NCI-H2107 treated with DMSO at 0.1 percent for 48 hours (cell line): Measurements from ENCODE around the gene DUS1L.

Experiments
- DNase-seq: peaks from one replicate; lab custom pipeline; 2025; ENCODE audit not compliant: unreplicated experiment; lab: John Stamatoyannopoulos, UW

The DUS1L gene

DNA sequence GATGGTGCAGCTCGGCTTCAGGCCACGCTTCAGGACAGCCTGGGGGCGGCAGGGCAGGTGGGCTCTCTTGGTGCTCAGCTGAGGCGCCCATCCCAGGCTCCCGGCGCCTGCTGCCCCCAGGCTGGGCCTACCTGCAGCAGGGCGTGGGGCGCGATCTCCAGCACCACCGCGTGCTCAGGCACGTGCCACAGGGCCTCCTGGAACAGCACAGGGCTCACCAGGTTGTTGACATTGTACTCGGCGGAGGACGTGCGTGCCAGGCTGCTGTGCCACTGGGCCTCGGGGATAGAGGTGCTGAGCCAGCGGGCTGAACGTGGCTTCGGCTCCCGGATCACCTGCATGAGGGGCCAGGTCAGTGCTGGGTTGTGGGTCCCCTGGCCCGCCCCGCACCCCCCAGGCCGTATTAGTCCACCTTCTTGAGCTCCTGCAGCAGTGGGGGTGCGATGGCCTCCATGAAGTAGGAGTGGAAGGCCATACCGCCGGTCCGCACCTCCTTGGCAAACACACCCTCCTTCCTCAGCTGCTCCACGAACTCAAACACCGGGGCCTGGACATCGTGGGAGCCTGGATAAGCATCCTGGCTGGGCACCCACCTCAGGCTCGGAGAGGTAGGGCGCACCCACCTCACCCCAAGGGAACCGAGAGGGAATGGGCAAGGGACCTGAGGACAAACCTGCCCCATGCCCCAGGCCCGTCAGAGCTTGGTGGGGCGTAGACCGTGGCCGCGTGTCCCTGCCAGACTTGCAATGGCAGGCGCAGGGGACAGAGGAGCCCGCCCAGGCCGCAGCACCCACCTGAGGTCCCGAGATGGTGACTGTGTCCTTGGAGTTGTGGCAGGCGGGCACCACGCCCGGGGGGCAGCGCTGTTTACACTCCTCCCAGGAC is 23.5 kb upstream of the DUS1L start:
- DNase-seq, result no peak

- DNase-seq, result no peak
Observed at GRCh38 chr17:82087961-82088837, 22.6 kb upstream of the DUS1L start.

- no peak for DNase-seq
Observed at GRCh38 chr17:82086941-82087906, 21.6 kb upstream of the DUS1L start.

DNA sequence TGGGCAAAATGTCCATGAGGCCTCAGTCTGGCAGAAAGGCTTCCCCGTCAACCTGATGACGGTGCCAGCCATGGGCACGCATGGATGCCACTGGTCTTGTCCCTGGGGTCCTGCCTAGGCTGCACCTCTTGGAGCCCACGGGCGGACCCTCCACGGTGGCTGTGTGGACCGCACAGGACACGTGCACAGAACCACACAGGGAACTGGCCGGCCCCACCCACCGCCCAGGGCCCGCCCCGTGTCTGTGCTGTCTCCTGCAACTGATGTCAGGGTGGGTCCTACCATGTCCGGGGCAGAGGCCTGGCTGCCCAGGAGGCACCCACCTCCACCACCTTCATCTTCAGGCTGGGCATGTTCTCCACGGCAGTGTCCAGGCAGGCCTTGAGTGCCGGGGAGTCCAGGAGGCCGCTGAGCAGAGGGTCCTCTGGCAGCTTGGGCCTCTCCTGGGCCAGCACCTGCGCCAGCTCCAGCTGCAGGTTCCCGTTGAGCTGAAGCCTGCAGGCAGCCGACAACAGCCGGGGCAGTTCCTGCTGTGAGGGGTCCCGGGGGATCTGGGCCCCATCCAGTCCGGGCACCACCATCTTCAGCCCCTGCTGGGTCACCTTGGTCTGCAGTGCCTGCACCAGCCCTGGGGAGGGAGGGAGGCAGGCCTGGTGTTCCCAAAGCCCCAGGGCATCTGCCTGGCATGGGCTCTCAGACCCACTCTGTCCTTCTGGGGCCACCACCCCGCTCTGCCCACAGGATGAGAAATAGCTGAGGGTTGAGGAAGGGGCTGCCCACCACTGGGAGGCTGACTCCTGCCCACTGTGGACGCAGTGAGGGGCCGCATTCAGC is 20.5 kb upstream of the DUS1L start:
- no peak for DNase-seq

- no peak for DNase-seq
Observed at GRCh38 chr17:82085031-82085861, 19.6 kb upstream of the DUS1L start.

DNA sequence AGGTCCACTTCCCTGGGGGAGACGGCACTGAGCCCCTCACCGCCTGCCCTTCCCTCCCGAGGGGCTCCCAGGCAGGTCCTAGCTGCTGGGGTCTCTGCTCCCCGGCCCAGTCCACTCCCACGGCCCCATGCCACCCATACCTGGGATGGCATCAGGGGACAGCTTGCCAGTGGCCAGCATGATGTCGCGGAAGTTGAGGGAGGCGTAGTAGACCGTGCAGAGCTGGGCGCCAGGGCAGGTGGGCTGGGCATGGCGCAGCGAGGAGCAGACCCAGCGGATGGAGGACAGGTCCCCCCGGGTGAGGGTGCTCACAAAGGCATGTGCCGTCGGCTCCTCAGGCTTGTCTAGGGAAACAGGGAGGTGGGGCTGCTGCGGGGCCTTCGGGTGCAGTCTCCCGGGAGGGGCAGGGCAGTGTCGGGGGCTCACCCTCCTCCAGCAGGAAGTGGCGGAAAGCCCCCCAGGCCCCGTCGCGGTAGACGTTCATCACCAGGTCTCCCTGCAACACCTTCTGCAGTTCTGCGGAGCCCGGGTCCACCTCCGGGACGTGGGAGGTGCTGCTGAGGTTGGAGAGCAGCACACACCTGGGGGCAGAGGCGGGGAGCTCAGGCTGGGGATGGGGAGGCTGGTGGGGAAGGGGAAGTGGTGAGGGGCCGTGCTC is 18.9 kb upstream of the DUS1L start:
- DNase-seq, result no peak

GRCh38 chr17:82083533-82084359 is 18.1 kb upstream of the DUS1L start:
- DNase-seq, result no peak

DNA sequence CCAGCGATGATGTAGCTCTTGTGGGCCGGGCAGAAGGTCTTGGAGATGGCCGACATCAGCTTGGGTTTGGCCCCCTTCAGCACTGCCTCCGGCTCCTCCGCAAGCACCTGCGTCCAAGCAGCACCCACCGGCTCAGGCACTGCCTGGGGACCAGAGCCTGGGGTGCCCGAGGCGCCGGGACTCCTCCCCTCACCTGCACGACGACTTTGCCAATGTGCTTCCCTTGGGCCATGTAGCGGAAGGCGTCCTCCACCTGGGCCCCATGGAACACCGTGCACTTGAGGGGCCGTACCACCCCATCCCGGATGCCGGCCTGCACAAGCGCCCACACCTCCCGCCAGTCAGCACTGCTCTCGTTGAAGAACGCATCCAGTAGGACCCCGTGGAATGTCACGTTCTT is 17.4 kb upstream of the DUS1L start:
- DNase-seq, result no peak

GRCh38 chr17:82082456-82082855 is 16.9 kb upstream of the DUS1L start:
- DNase-seq, result no peak

DNA sequence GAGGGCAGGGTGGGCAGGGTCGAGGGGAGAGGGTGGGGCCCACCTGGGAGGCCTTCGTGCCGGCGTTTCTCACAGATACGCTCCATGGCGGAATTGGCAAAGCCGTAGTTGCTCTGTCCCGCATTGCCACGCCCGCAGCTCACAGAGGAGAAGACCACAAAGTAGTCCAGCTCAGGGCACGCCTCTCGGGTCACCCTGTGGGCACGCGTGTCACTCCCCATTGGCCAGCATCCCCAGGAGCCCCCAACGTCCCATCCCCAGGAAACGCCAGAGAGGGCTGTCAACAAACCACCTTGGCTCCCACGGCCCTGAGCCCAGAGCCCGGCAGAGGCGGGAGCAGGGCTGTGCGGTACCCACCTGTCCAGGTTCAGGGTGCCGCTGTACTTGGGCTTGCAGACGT is 16.4 kb upstream of the DUS1L start:
- DNase-seq, result no peak

- DNase-seq, result no peak
Observed at GRCh38 chr17:82081546-82081945, 15.9 kb upstream of the DUS1L start.

DNA sequence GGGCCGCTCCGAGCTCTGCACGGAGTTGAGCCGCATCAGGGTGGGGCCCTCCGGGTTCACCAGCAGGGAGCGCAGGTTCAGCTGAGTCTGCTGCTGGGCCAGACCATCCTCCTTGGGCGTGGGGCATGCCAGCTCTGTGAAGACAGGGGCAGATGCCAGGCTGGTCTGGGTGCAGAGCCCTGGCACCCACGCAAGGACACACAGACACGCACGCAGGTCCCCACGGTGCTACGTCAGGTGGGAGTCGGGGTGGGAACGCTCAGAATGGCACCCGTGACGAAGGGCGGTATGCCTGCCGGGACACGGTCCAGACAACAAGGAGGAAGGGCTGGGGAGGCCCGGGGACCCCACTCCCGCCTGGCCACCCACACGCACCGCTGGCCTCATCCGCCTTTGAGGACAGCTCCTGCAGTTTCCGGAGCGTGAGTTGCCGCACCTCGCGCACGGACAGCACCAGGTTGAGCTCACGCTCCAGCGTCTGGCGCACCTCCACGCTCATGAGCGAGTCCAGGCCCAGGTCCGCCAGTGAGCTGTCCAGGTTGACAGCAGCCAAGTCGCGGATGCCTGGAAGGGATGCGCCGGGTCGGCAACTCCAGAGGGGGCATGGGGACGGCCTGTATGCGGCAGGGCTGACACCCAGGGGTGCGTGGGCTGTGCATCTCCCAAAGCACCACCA is 15.3 kb upstream of the DUS1L start:
- DNase-seq, result no peak

GRCh38 chr17:82080048-82080788 is 14.6 kb upstream of the DUS1L start:
- DNase-seq, result no peak

DNA sequence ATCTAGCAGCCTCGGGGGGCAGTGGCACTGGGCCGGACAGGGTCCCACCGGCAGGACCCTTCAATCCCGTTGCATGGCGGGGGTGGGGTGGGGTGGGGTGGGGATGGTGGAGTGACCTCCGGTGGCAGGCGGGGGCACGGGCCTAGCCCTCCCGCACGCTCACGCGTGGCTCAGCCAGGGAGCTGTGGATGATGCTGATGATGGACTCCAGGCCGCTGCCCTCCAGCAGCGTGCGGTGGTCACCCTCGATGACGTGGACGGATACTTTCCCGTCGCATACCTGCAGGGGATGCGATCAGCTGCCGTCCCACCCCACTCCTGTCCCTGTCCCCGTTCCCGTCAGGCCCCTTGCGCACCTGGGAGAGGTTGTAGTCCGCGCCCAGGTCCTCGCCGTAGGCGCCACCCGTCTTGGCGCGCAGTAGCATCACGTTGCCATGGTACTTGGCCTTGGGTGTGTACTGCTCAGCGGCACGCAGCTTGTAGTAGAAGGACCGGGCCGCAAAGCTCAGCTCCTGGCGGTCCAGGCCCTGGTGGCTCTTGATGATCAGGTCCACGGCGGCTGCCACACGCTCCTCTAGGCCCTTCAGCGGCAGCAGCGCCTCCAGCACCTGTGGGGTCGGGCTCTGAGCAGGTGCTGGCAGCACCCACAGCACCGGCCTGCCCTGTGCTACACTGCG is 13.5 kb upstream of the DUS1L start:
- DNase-seq, result no peak

DNA sequence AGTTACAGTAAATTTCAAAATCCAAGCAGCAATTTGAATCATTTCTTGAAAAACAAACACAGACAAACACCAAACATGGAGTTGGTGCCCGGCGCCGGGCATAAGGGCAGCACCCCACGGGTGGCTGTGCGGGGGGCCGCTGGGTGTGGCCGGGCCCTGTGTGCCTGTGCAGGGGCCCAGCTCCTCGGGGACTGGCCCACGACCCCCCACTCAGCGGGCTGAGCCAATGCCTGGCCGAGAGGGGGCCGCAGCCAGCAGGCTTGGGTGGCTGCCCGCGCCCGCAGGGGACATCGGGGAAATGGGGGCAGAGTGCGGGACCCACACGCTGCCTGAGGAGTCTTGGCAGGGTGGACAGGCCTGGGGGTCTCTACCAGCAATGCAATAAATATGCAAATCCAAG is 12.8 kb upstream of the DUS1L start:
- no peak for DNase-seq
